HepG2 (cell line): Measurements from ENCODE around the gene KLHL40. TPM values are rescaled to one million over a fixed set of nuclear protein-coding genes. Genes with fewer than 3 reads are reported as not detected.

Source experiments
- ATAC-seq: fragments of 200-7000 bp; cut with Tn5 transposase; 3 replicates; pipeline ENCODE4 v1.9.1; 2020; ENCODE audit warnings: mild to moderate bottlenecking, moderate library complexity
- BruUV-seq: library from RNA; stranded (reverse); fragments of 400-500 nt; replicated peaks from 2 replicates; lab custom pipeline; 2021; lab: Mats Ljungman, UMichigan
- CTCF ChIA-PET: fragments of 300-600 bp; formaldehyde crosslinking; extraction: SDS; loops from one replicate; lab custom pipeline; 2021; ENCODE audit warnings: low total read pairs, inconsistent platforms, low intra/inter-chr PET ratio; lab: Yijun Ruan, JAX
- POLR2A ChIA-PET: fragments of 350-600 bp; sonication (Branson Sonifier 250); formaldehyde crosslinking; loops from one replicate; lab custom pipeline; 2020; ENCODE audit warnings: antibody characterized with exemption, inconsistent platforms; lab: Yijun Ruan, JAX
- DNase-seq: peaks from one replicate; pipeline ENCODE4 v3.0.0-alpha.2; 2015; ENCODE audit warnings: low spot score
- FAIRE-seq: peaks from 3 replicates; lab custom pipeline; 2011; peaks lifted over from hg19 to GRCh38; lab: Jason Lieb, UNC
- H2AFZ ChIP-seq: one replicate; pipeline ENCODE4 v1.6.1; 2011; ENCODE audit warnings: low read length, inconsistent platforms
- H3K27ac ChIP-seq: fragments of 300-600 bp; 3 replicates; pipeline ENCODE4 v1.8.0; 2011; ENCODE audit warnings: mixed run types, mild to moderate bottlenecking, mixed read lengths, low read length, inconsistent platforms; ENCODE audit not compliant: insufficient read depth; ENCODE audit errors: extremely low read length
- H3K27me3 ChIP-seq, 2 experiments: fragments of 200-600 bp in 1 of 2; 2 replicates in 1 of 2; 3 replicates in 1 of 2; pipeline versions ENCODE4 v1.6.0 to v1.8.0; 2011; ENCODE audit warnings: low read length in 2 of 2, mild to moderate bottlenecking in 2 of 2, moderate library complexity in 2 of 2, inconsistent platforms in 1 of 2; ENCODE audit not compliant: insufficient read depth in 2 of 2, control insufficient read depth in 1 of 2
- H3K36me3 ChIP-seq, 2 experiments: fragments of 200-600 bp in 1 of 2; replicated peaks in 1 of 2; 2 replicates in 1 of 2; 3 replicates in 1 of 2; pipeline versions ENCODE4 v1.5.1 to v1.8.0; 2011; ENCODE audit warnings: low read length in 2 of 2, inconsistent platforms in 1 of 2; ENCODE audit not compliant: insufficient read depth in 2 of 2, control insufficient read depth in 1 of 2
- H3K4me1 ChIP-seq: 2 replicates; pipeline ENCODE4 v1.5.1; 2012; ENCODE audit warnings: low read length, inconsistent platforms; ENCODE audit not compliant: insufficient read depth
- H3K4me2 ChIP-seq: 2 replicates; pipeline ENCODE4 v1.6.0; 2011; ENCODE audit warnings: low read depth, low read length, inconsistent platforms
- H3K4me3 ChIP-seq, 3 experiments: fragments of 200-600 bp in 1 of 3; sonication (generic), shearing (Covaris generic) in 1 of 3; replicated peaks in 1 of 3; 2 replicates each; pipeline ENCODE4 v1.5.1; 2011 to 2016; ENCODE audit warnings: low read length in 3 of 3, inconsistent platforms in 2 of 3, low read depth in 2 of 3, mild to moderate bottlenecking in 2 of 3, control low read depth in 1 of 3, mixed read lengths in 1 of 3; ENCODE audit not compliant: insufficient read depth in 1 of 3
- H3K79me2 ChIP-seq: one replicate; pipeline ENCODE4 v1.6.1; 2011; ENCODE audit warnings: low read length, inconsistent platforms; ENCODE audit not compliant: insufficient read depth
- H3K9ac ChIP-seq: 2 replicates; pipeline ENCODE4 v1.6.0; 2011; ENCODE audit warnings: mild to moderate bottlenecking, low read depth, low read length, inconsistent platforms; ENCODE audit not compliant: insufficient read depth
- H3K9me3 ChIP-seq: 2 replicates; pipeline ENCODE4 v1.5.1; 2012; ENCODE audit warnings: mild to moderate bottlenecking, low read length
- H4K20me1 ChIP-seq: 2 replicates; pipeline ENCODE4 v1.6.0; 2011; ENCODE audit warnings: inconsistent platforms, mild to moderate bottlenecking, low read length, moderate library complexity; ENCODE audit not compliant: insufficient read depth
- BCL3 ChIP-seq: sonication (generic); formaldehyde crosslinking; IDR thresholded peaks from 2 replicates; pipeline ENCODE4 v1.5.1; 2020; ENCODE audit warnings: mild to moderate bottlenecking, missing genetic modification reagents, moderate library complexity
- MED1 ChIP-seq: sonication (generic); formaldehyde crosslinking; IDR thresholded peaks from 2 replicates; pipeline ENCODE4 v1.4.0; 2020; ENCODE audit warnings: missing genetic modification reagents
- NFKBIZ ChIP-seq: IDR thresholded peaks from 2 replicates; pipeline ENCODE4 v1.6.1; 2018; ENCODE audit warnings: missing genetic modification reagents, missing compliant biosample characterization
- NR1H2 ChIP-seq: sonication (generic); formaldehyde crosslinking; IDR thresholded peaks from 2 replicates; pipeline ENCODE4 v1.8.1; 2022; ENCODE audit warnings: low read depth, missing genetic modification reagents, borderline replicate concordance
- STAG1 ChIP-seq: sonication (generic); formaldehyde crosslinking; IDR thresholded peaks from 2 replicates; pipeline ENCODE4 v1.4.0; 2020; ENCODE audit warnings: missing genetic modification reagents
- ZNF232 ChIP-seq: sonication (generic); formaldehyde crosslinking; IDR thresholded peaks from 2 replicates; pipeline ENCODE4 v1.4.0; 2020; ENCODE audit warnings: missing genetic modification reagents, borderline replicate concordance
- ZNF362 ChIP-seq: sonication (generic); formaldehyde crosslinking; IDR thresholded peaks from 2 replicates; pipeline ENCODE4 v1.4.0; 2020; ENCODE audit warnings: missing genetic modification reagents, mild to moderate bottlenecking, borderline replicate concordance
- ZNF383 ChIP-seq: sonication (generic); formaldehyde crosslinking; IDR thresholded peaks from 2 replicates; pipeline ENCODE4 v1.4.0; 2020; ENCODE audit warnings: missing genetic modification reagents, mild to moderate bottlenecking, borderline replicate concordance
- ZNF512B ChIP-seq: sonication (generic); formaldehyde crosslinking; IDR thresholded peaks from 2 replicates; pipeline ENCODE4 v1.5.1; 2020; ENCODE audit warnings: missing genetic modification reagents, mild to moderate bottlenecking, borderline replicate concordance
- ZNF724P ChIP-seq: sonication (generic); formaldehyde crosslinking; IDR thresholded peaks from 2 replicates; pipeline ENCODE4 v1.8.0; 2022; ENCODE audit warnings: missing genetic modification reagents, borderline replicate concordance
- ZNF781 ChIP-seq: sonication (generic); formaldehyde crosslinking; IDR thresholded peaks from 2 replicates; pipeline ENCODE4 v1.5.1; 2020; ENCODE audit warnings: borderline replicate concordance, mild to moderate bottlenecking, missing genetic modification reagents; ENCODE audit errors: not compliant biosample characterization
- ZNF891 ChIP-seq: sonication (generic); formaldehyde crosslinking; IDR thresholded peaks from 2 replicates; pipeline ENCODE4 v1.5.0; 2020; ENCODE audit warnings: mild to moderate bottlenecking, missing genetic modification reagents
- WGBS: methylation state at CpG from one replicate; pipeline ENCODE4 v1.1.6; 2017; ENCODE audit warnings: low lambda C conversion rate; 5-methylcytosine and 5-hydroxymethylcytosine counted together
- in situ Hi-C: cut with HindIII; loops from 2 replicates; pipeline ENCODE4 v1.10.0; 2017; ENCODE audit warnings: low pct_unique_long_range_greater_than_20kb; ENCODE audit not compliant: extremely low pct_ligation_motif_present
- intact Hi-C: fragments of 100-400 bp; cut with micrococcal nuclease; formaldehyde crosslinking; loops from one replicate; pipeline ENCODE4 v1.10.0; 2022; ENCODE audit not compliant: unreplicated experiment
- polyA plus RNA-seq, 8 experiments: library from polyadenylated mRNA; depleted of rRNA in 3 of 8; stranded (reverse) in 7 of 8; unstranded in 1 of 8; fragments of >200 nt; fragmentation: Illumina TruSeq in 4 of 8; extraction: Trizol in 4 of 8; gene quantifications; 2 replicates each; pipeline versions ENCODE4 v1.2.1 to v1.2.3, GENCODE V29; 2011 to 2016; ENCODE audit warnings: low read depth in 4 of 8, missing spikeins in 1 of 8, mixed read lengths in 1 of 8; ENCODE audit not compliant: insufficient read depth in 1 of 8
- total RNA-seq, 5 experiments: library from RNA; depleted of rRNA; stranded (reverse); fragments of >200 nt; fragmentation: Illumina TruSeq; extraction: Trizol; gene quantifications; 2 replicates each; pipeline ENCODE4 v1.2.3, GENCODE V29; 2016; ENCODE audit warnings: low read depth in 1 of 5

Gene KLHL40
- total and polyA plus RNA-seq, 2 of the 13 experiments (the other 11 are each of a cell fraction or from before 2014, with no cell fraction given), result not detected

GRCh38 chr3:42705058-42705767 lies 19.9 kb downstream of the KLHL40 start (continued):
- TF ChIP-seq ZNF232 (CRISPR knock-in tag), result no peak

GRCh38 chr3:42705962-42706585 lies 20.7 kb downstream of the KLHL40 start:
- no peak for FAIRE-seq
- BruUV-seq, result no TSS peak
- no peaks in the 10 kb centered on the region for H3K4me1 ChIP-seq
- H3K27me3 ChIP-seq, result peaks cover 3 to 13% of the 10 kb centered on the region in 2 experiments; a peak in 3 of 5 replicates
- no peaks in the 10 kb centered on the region for H3K9me3 ChIP-seq
- H3K36me3 ChIP-seq, result no peaks in the 10 kb centered on the region
- H2AFZ ChIP-seq, result no peak overlapping the region
- ChIA-PET POLR2A (no interaction called here), CTCF (no interaction called here)
- no peak overlapping the region for H3K27ac ChIP-seq
- WGBS, result 41% methylated on average over 10 of the region's 10 CpGs
- intact Hi-C loops, result no loop called here
- no peaks in the 10 kb centered on the region for H3K79me2 ChIP-seq
- no peaks in the 10 kb centered on the region for H4K20me1 ChIP-seq
- DNase-seq, result no peak
- H3K4me3 ChIP-seq, result no peak overlapping the region
- in situ Hi-C loops, result no loop called here
- no peak for ATAC-seq
- H3K9ac ChIP-seq, result no peak overlapping the region
- no peak overlapping the region for H3K4me2 ChIP-seq
- TF ChIP-seq ZNF891 (CRISPR knock-in tag) (no peak), ZNF362 (CRISPR knock-in tag) (no peak), ZNF512B (CRISPR knock-in tag) (no peak), ZNF724P (CRISPR knock-in tag) (no peak), NR1H2 (no peak), STAG1 (CRISPR knock-in tag) (no peak), MED1 (CRISPR knock-in tag) (no peak), BCL3 (CRISPR knock-in tag) (no peak), ZNF781 (CRISPR knock-in tag) (no peak), ZNF383 (CRISPR knock-in tag) (no peak), NFKBIZ (CRISPR knock-in tag) (no peak)
